HUES6 (cell line): Measurements from ENCODE around the gene NPDC1.

Experiments used
- H3K27ac ChIP-seq: 2 replicates; pipeline ENCODE4 v1.7.0; 2013; ENCODE audit warnings: low read depth, mild to moderate bottlenecking, low read length, inconsistent platforms
- H3K27me3 ChIP-seq: 2 replicates; pipeline ENCODE4 v1.6.1; 2013; ENCODE audit warnings: low read length; ENCODE audit not compliant: control insufficient read depth, insufficient read depth
- H3K36me3 ChIP-seq: 2 replicates; pipeline ENCODE4 v1.6.1; 2013; ENCODE audit warnings: low read length; ENCODE audit not compliant: control insufficient read depth, insufficient read depth
- H3K4me1 ChIP-seq: 2 replicates; pipeline ENCODE4 v1.6.1; 2013; ENCODE audit warnings: low read length; ENCODE audit not compliant: control insufficient read depth, insufficient read depth
- H3K4me3 ChIP-seq: 2 replicates; pipeline ENCODE4 v1.5.1; 2013; ENCODE audit warnings: low read depth, low read length
- H3K9ac ChIP-seq: one replicate; pipeline ENCODE4 v1.6.1; 2013; ENCODE audit warnings: mild to moderate bottlenecking, low read length
- H3K9me3 ChIP-seq: 2 replicates; pipeline ENCODE4 v1.6.1; 2013; ENCODE audit warnings: low read depth, low read length; ENCODE audit not compliant: control insufficient read depth, insufficient read depth

The NPDC1 gene

GRCh38 chr9:137082222-137082924, 36.4 kb upstream of the NPDC1 start:
- H3K4me1 ChIP-seq = peaks cover 22% of the 10 kb centered on the region
- H3K9me3 ChIP-seq = no peaks in the 10 kb centered on the region
- no peak overlapping the region for H3K4me3 ChIP-seq
- H3K36me3 ChIP-seq = peaks cover 22% of the 10 kb centered on the region
- H3K9ac ChIP-seq = no peak overlapping the region
- no peak overlapping the region for H3K27ac ChIP-seq
- H3K27me3 ChIP-seq = peaks cover 33% of the 10 kb centered on the region

- Histone ChIP-seq H3K9ac (no peak overlapping the region), H3K27ac (no peak overlapping the region)
Observed at GRCh38 chr9:137080260-137081122, 34.5 kb upstream of the NPDC1 start.

GRCh38 chr9:137079401-137079787, 33.4 kb upstream of the NPDC1 start:
- H3K4me1 ChIP-seq = peaks cover 32% of the 10 kb centered on the region
- H3K36me3 ChIP-seq = peaks cover 22% of the 10 kb centered on the region
- H3K27ac ChIP-seq = no peak overlapping the region
- H3K9me3 ChIP-seq = no peaks in the 10 kb centered on the region
- no peak overlapping the region for H3K9ac ChIP-seq
- no peak overlapping the region for H3K4me3 ChIP-seq
- H3K27me3 ChIP-seq = peaks cover 37% of the 10 kb centered on the region

More at GRCh38 chr9:137080260-137081122, 34.5 kb upstream of the NPDC1 start:
- no peak overlapping the region for H3K4me3 ChIP-seq
- peaks cover 23% of the 10 kb centered on the region for H3K4me1 ChIP-seq
- peaks cover 37% of the 10 kb centered on the region for H3K27me3 ChIP-seq
- H3K36me3 ChIP-seq = peaks cover 22% of the 10 kb centered on the region
- H3K9me3 ChIP-seq = no peaks in the 10 kb centered on the region

GRCh38 chr9:137078701-137079400, 32.9 kb upstream of the NPDC1 start:
- Histone ChIP-seq H3K4me3 (peak overlapping the region; percentile 61), H3K27me3 (peaks cover 37% of the 10 kb centered on the region), H3K4me1 (peaks cover 30% of the 10 kb centered on the region), H3K9ac (no peak overlapping the region), H3K9me3 (no peaks in the 10 kb centered on the region), H3K27ac (no peak overlapping the region), H3K36me3 (peaks cover 22% of the 10 kb centered on the region)

GRCh38 chr9:137077758-137078693, 32.0 kb upstream of the NPDC1 start:
- Histone ChIP-seq H3K4me3 (peak overlapping the region; percentile 61), H3K36me3 (peaks cover 22% of the 10 kb centered on the region), H3K4me1 (peaks cover 22% of the 10 kb centered on the region), H3K27ac (no peak overlapping the region), H3K9me3 (no peaks in the 10 kb centered on the region), H3K27me3 (peaks cover 37% of the 10 kb centered on the region), H3K9ac (peak overlapping the region; percentile 62)

- peaks cover 37% of the 10 kb centered on the region for H3K27me3 ChIP-seq
- H3K27ac ChIP-seq = no peak within 1 kb of the TSS
- H3K4me1 ChIP-seq = peaks cover 22% of the 10 kb centered on the region
- peak within 1 kb of the TSS; percentile 62 for H3K9ac ChIP-seq
- peak within 1 kb of the TSS; percentile 61 for H3K4me3 ChIP-seq
- H3K9me3 ChIP-seq = no peaks in the 10 kb centered on the region
- H3K36me3 ChIP-seq = peaks cover 19% of the 10 kb centered on the region
Observed at GRCh38 chr9:137077010-137077747, 31.2 kb upstream of the NPDC1 start, which contains the start of gene UAP1L1. Gene UAP1L1 (plus strand): TSS chr9:137077517. CDS start chr9:137077533, 16 bp downstream.

GRCh38 chr9:137076636-137077009, 30.6 kb upstream of the NPDC1 start:
- no peak overlapping the region for H3K27ac ChIP-seq
- H3K4me3 ChIP-seq = peak overlapping the region; percentile 61
- H3K9ac ChIP-seq = peak overlapping the region; percentile 56

GRCh38 chr9:137075275-137075775, 29.3 kb upstream of the NPDC1 start:
- peaks cover 30% of the 10 kb centered on the region for H3K4me1 ChIP-seq
- H3K27ac ChIP-seq = peak overlapping the region; percentile 54; the same call in 1 of the 2 replicates
- peaks cover 8% of the 10 kb centered on the region; the same call in 1 of the 2 replicates for H3K36me3 ChIP-seq
- no peaks in the 10 kb centered on the region for H3K9me3 ChIP-seq
- no peak overlapping the region for H3K4me3 ChIP-seq
- peak overlapping the region; percentile 46 for H3K9ac ChIP-seq
- H3K27me3 ChIP-seq = peaks cover 34% of the 10 kb centered on the region

More at GRCh38 chr9:137076636-137077009, 30.6 kb upstream of the NPDC1 start:
- Histone ChIP-seq H3K36me3 (peaks cover 13% of the 10 kb centered on the region; the same call in 1 of the 2 replicates), H3K27me3 (peaks cover 37% of the 10 kb centered on the region), H3K9me3 (no peaks in the 10 kb centered on the region), H3K4me1 (peaks cover 22% of the 10 kb centered on the region)

- peaks cover 30% of the 10 kb centered on the region for H3K4me1 ChIP-seq
- no peaks in the 10 kb centered on the region for H3K9me3 ChIP-seq
- peaks cover 7% of the 10 kb centered on the region; the same call in 1 of the 2 replicates for H3K36me3 ChIP-seq
- H3K27ac ChIP-seq = peak overlapping the region; percentile 54; the same call in 1 of the 2 replicates
- peaks cover 29% of the 10 kb centered on the region for H3K27me3 ChIP-seq
- no peak overlapping the region for H3K4me3 ChIP-seq
- H3K9ac ChIP-seq = peak overlapping the region; percentile 46
Observed at GRCh38 chr9:137074657-137075274, 28.8 kb upstream of the NPDC1 start.
